Measurements from ENCODE around the gene ARRDC3.
A peak's percentile ranks its signal among the peaks of the same experiment; 100 is the strongest.

ARRDC3 gene

GRCh38 chr5:91384671-91385430 lies 1.7 kb upstream of the ARRDC3 start:
- DNase-seq (ENCODE audit: low read depth, low spot score), result no peak

DNA sequence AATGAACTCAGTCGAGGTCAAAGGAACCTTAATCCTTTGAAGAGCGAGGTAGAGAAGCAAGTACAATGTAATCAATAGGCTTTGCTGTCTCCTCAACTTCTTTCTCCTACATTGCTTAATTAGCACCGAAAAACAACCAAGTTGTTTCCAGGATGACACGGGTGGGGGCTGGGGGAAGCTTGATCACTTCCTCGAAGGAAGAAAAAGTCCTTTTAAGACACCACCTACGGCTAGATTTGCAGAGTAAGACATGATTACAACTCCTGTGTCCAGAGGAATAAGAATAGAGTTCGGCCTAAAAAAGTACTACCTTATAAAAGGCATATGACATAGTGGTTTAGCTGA lies 811 bp upstream of the ARRDC3 start:
- no peak for DNase-seq (ENCODE audit: low read depth, low spot score)

GRCh38 chr5:91382530-91383026 lies 539 bp downstream of the ARRDC3 start:
- DNase-seq (ENCODE audit: low read depth, low spot score), result peak; percentile 43

DNA sequence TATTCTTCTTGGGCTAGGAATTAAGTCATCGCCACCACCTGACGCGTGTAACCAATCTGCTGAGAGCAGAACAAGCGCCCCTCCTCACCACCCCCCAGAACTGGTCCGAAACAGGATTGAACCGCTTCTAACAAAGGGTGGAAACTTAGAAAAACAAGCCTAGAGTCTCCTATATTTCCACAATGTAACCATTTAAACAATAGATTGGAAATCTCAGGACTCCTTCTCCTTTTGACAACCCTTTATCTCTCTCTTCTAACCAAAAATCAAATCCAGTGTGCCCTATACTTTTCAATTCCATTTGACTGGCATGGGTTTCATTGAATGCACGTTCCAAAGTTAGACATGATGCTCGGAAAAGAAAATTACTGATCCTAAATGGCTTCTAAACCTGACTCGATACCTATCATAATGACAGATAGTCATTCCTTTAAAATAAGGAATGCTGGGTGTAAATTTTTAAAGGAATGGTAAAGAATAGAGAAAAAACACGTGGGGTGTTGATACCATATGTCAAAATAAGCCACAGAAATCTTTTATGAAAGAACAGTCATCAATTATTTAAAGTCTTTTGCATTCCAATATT lies 1.2 kb downstream of the ARRDC3 start:
- peak; percentile 88 for DNase-seq (ENCODE audit: low read depth, low spot score)

- DNase-seq (ENCODE audit: low read depth, low spot score), result no peak
These were observed 1.8 kb downstream of the ARRDC3 start for GRCh38 chr5:91381239-91381773.

DNA sequence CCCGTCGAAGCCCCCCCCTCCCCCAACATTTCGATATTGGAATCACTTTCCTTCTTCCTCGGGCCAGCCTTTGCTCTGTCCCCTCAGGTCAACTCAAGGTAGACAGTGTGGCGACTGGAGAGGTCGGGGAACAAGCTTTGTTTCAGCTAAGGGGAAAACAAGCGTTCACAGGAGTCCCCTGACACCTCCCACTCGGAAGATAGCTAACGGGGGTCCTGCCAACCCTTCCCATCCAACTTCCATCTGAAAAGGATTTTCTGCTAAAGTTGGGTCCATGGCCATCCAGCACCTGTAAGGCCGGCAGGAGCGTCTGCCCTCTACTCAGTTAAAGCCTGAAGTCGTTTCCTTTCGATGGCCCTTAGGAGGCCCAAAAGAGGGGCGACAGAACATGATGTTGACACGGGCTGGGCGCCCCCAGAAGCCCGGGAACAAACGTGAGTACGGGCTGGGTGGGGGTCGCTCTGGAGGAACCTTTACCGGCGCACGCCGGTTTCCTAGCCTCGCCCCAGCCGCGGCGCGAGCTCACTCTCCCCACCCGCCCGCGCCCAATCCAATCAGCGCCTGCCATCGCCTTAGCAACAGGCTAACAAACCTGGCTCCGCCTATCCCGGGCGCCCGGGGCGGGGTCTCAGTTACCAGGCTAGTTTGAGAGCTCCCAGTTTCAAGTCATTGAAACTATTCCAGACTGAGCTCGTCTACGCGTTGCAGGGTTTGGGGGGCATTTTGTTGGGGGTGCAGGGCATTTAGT lies 2.5 kb downstream of the ARRDC3 start:
- DNase-seq (ENCODE audit: low read depth, low spot score), result peak; percentile 98

- peak; percentile 98 for DNase-seq (ENCODE audit: low read depth, low spot score)
These were observed 3.1 kb downstream of the ARRDC3 start for GRCh38 chr5:91379914-91380490.

GRCh38 chr5:91379246-91379913 lies 3.7 kb downstream of the ARRDC3 start:
- no peak for DNase-seq (ENCODE audit: low read depth, low spot score)

GRCh38 chr5:91378752-91379211 lies 4.3 kb downstream of the ARRDC3 start:
- no peak for DNase-seq (ENCODE audit: low read depth, low spot score)

- DNase-seq (ENCODE audit: low read depth, low spot score), result no peak
These were observed 8.1 kb downstream of the ARRDC3 start for GRCh38 chr5:91374893-91375520.

GRCh38 chr5:91373600-91373999 lies 9.5 kb downstream of the ARRDC3 start:
- DNase-seq (ENCODE audit: low read depth, low spot score), result no peak

DNA sequence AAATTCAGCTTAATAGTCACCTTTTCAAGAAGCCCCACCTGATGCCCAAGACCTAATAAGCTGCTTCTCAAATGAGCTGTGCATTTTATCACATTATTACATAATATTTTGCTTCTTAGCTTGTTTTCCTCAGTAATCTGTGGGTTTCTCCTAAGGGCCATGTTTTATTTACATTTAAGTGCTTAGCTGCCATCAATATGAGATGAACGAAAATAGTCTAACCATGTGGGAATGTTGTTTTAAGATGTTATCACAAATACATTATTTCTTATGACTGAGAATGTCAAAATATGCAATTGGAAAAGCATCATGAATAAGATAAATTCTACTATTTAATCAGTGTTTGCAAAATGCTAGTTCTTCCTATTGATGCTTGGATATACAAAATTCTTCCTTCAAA lies 10.1 kb downstream of the ARRDC3 start:
- no peak for DNase-seq (ENCODE audit: low read depth, low spot score)

- no peak for DNase-seq (ENCODE audit: low read depth, low spot score)
These were observed 13.6 kb downstream of the ARRDC3 start for GRCh38 chr5:91369480-91369879.

- DNase-seq (ENCODE audit: low read depth, low spot score), result no peak
These were observed 15.0 kb downstream of the ARRDC3 start for GRCh38 chr5:91367908-91368648.

GRCh38 chr5:91367344-91367743 lies 15.8 kb downstream of the ARRDC3 start:
- no peak for DNase-seq (ENCODE audit: low read depth, low spot score)

- no peak for DNase-seq (ENCODE audit: low read depth, low spot score)
These were observed 16.6 kb downstream of the ARRDC3 start for GRCh38 chr5:91366551-91366950.

GRCh38 chr5:91365498-91365897 lies 17.6 kb downstream of the ARRDC3 start:
- DNase-seq (ENCODE audit: low read depth, low spot score), result no peak

GRCh38 chr5:91362935-91363334 lies 20.2 kb downstream of the ARRDC3 start:
- no peak for DNase-seq (ENCODE audit: low read depth, low spot score)

- DNase-seq (ENCODE audit: low read depth, low spot score), result no peak
These were observed 21.3 kb downstream of the ARRDC3 start for GRCh38 chr5:91361790-91362189.

GRCh38 chr5:91361055-91361701 lies 21.9 kb downstream of the ARRDC3 start:
- no peak for DNase-seq (ENCODE audit: low read depth, low spot score)

Data from ELF-1 (cell line).